Mesothelial cell of epicardium (in vitro differentiated cells): ENCODE measurements around the gene RAD1. TPM values are rescaled to one million over a fixed set of nuclear protein-coding genes. Genes with fewer than 3 reads are reported as not detected.

Experiments
- DNase-seq, 2 experiments: peaks; one replicate each; pipeline ENCODE4 v3.0.0; 2021; ENCODE audit warnings: low spot score in 2 of 2; ENCODE audit not compliant: unreplicated experiment in 2 of 2
- H3K27ac Mint-ChIP-seq: 2 replicates; pipeline ENCODE4 v1.8.0; 2021; ENCODE audit warnings: mixed read lengths
- H3K27me3 Mint-ChIP-seq: 2 replicates; pipeline ENCODE4 v1.8.0; 2021; ENCODE audit warnings: low read depth, mixed read lengths
- H3K36me3 Mint-ChIP-seq: 2 replicates; pipeline ENCODE4 v1.8.0; 2021; ENCODE audit warnings: mixed read lengths
- H3K4me1 Mint-ChIP-seq: 2 replicates; pipeline ENCODE4 v1.8.0; 2021; ENCODE audit warnings: mixed read lengths
- H3K4me3 Mint-ChIP-seq: 2 replicates; pipeline ENCODE4 v1.8.0; 2021; ENCODE audit warnings: mild to moderate bottlenecking, moderate library complexity, mixed read lengths
- H3K9me3 Mint-ChIP-seq: 2 replicates; pipeline ENCODE4 v1.8.0; 2021; ENCODE audit warnings: mixed read lengths
- total RNA-seq: library from RNA; stranded (reverse); gene quantifications from 3 replicates; pipeline ENCODE4 v1.2.1, GENCODE V29; 2021
- TF ChIP-seq, protein P1 (sequence below): fragments of 200-600 bp; sonication (generic); IDR thresholded peaks from one replicate; pipeline ENCODE4 v1.5.0; 2021; ENCODE audit warnings: antibody characterized with exemption; ENCODE audit not compliant: unreplicated experiment

The RAD1 gene
- total RNA-seq, 1 donor from 2014 or later = 23.9 TPM

GRCh38 chr5:34929720-34930461 is 14.6 kb upstream of the RAD1 start:
- peaks cover 16% of the 10 kb centered on the region for H3K36me3 Mint-ChIP-seq
- H3K4me1 Mint-ChIP-seq = peaks cover 20% of the 10 kb centered on the region
- peak; percentile 33 to 76 for DNase-seq
- peak overlapping the region; percentile 99 for H3K4me3 Mint-ChIP-seq
- H3K27me3 Mint-ChIP-seq = no peaks in the 10 kb centered on the region
- TF ChIP-seq, protein P1, sequence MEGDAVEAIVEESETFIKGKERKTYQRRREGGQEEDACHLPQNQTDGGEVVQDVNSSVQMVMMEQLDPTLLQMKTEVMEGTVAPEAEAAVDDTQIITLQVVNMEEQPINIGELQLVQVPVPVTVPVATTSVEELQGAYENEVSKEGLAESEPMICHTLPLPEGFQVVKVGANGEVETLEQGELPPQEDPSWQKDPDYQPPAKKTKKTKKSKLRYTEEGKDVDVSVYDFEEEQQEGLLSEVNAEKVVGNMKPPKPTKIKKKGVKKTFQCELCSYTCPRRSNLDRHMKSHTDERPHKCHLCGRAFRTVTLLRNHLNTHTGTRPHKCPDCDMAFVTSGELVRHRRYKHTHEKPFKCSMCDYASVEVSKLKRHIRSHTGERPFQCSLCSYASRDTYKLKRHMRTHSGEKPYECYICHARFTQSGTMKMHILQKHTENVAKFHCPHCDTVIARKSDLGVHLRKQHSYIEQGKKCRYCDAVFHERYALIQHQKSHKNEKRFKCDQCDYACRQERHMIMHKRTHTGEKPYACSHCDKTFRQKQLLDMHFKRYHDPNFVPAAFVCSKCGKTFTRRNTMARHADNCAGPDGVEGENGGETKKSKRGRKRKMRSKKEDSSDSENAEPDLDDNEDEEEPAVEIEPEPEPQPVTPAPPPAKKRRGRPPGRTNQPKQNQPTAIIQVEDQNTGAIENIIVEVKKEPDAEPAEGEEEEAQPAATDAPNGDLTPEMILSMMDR = no peak
- H3K9me3 Mint-ChIP-seq = no peaks in the 10 kb centered on the region
- peak overlapping the region; percentile 99 for H3K27ac Mint-ChIP-seq

- no peaks in the 10 kb centered on the region for H3K9me3 Mint-ChIP-seq
- H3K36me3 Mint-ChIP-seq = peaks cover 18% of the 10 kb centered on the region
- H3K4me1 Mint-ChIP-seq = peaks cover 24% of the 10 kb centered on the region
- peak within 1 kb of the TSS; percentile 99 for H3K27ac Mint-ChIP-seq
- H3K4me3 Mint-ChIP-seq = peak within 1 kb of the TSS; percentile 99
- H3K27me3 Mint-ChIP-seq = no peaks in the 10 kb centered on the region
- DNase-seq = peak; percentile 93 to 97
- TF ChIP-seq, protein P1 = no peak
Observed at GRCh38 chr5:34929134-34929719, 13.9 kb upstream of the RAD1 start, which contains the start of gene DNAJC21. Gene DNAJC21 (plus strand): TSS chr5:34929559. CDS start chr5:34929820, 261 bp downstream.

DNA sequence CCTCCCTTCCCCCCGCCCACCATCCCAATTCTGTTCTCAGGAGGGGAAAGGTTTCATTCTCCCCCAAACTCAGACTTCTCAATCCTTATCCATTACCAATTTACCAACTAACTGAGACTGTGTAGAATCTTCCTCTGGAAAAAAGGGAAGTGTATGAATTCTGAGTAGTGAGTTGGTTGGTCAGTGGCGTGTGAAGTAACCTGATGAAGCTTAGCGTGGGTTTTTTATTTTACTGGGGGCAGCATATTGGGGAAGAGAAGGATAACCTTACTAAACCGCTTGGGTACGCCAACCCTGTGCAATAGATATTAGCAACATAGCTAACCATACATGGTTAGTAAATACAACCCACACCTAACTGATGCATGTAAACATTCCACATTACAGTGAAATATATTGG is 13.0 kb upstream of the RAD1 start:
- peaks cover 31% of the 10 kb centered on the region for H3K4me1 Mint-ChIP-seq
- H3K4me3 Mint-ChIP-seq = peak overlapping the region; percentile 91
- H3K27me3 Mint-ChIP-seq = no peaks in the 10 kb centered on the region
- no peaks in the 10 kb centered on the region for H3K9me3 Mint-ChIP-seq
- H3K36me3 Mint-ChIP-seq = peaks cover 18% of the 10 kb centered on the region
- DNase-seq = no peak
- H3K27ac Mint-ChIP-seq = no peak overlapping the region
- TF ChIP-seq, protein P1 = no peak

DNA sequence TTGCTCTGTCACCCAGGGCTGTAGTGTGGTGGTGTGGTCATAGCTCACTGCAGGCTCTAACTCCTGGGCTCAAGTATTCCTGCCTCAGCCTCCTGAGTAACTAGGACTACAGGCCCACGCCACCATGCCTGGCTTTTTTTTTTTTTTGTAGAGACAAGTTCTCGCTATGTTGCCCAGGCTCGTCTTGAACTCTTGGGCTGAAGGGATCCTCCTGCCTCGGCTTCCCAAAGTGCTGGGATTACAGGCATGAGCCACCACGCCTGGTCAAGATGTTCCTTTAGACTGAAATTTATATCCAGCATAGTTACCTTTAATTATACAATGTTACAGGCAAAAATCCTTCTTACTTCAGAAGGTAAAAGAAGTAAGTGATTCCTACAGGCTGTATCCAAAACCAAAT is 12.5 kb upstream of the RAD1 start:
- Mint-ChIP-seq H3K4me3 (no peak overlapping the region), H3K4me1 (peaks cover 31% of the 10 kb centered on the region), H3K27ac (no peak overlapping the region), H3K36me3 (peaks cover 18% of the 10 kb centered on the region), H3K27me3 (no peaks in the 10 kb centered on the region), H3K9me3 (no peaks in the 10 kb centered on the region)
- no peak for DNase-seq
- TF ChIP-seq, protein P1 = no peak

GRCh38 chr5:34926318-34926888 is 11.1 kb upstream of the RAD1 start:
- Mint-ChIP-seq H3K9me3 (no peaks in the 10 kb centered on the region), H3K27me3 (no peaks in the 10 kb centered on the region), H3K4me1 (peaks cover 26% of the 10 kb centered on the region), H3K36me3 (peaks cover 23% of the 10 kb centered on the region), H3K27ac (no peak overlapping the region), H3K4me3 (no peak overlapping the region)
- TF ChIP-seq, protein P1 = no peak
- no peak for DNase-seq
